KMS-11 (cell line): Measurements from ENCODE around the gene DTNBP1.

Source experiments
- H2AFZ ChIP-seq: fragments of 200-600 bp; sonication (generic); 2 replicates; pipeline ENCODE4 v1.6.1; 2016; ENCODE audit warnings: antibody characterized with exemption, mixed run types, low read depth
- H3K27ac ChIP-seq: fragments of 200-600 bp; sonication (generic); 2 replicates; pipeline ENCODE4 v1.6.1; 2016; ENCODE audit warnings: mild to moderate bottlenecking, mixed run types
- H3K27me3 ChIP-seq: fragments of 200-600 bp; sonication (generic); 2 replicates; pipeline ENCODE4 v1.6.1; 2017; ENCODE audit warnings: mild to moderate bottlenecking, low read depth, mixed run types, moderate library complexity; ENCODE audit not compliant: insufficient read depth
- H3K36me3 ChIP-seq: fragments of 200-600 bp; sonication (generic); 2 replicates; pipeline ENCODE4 v1.6.1; 2017; ENCODE audit warnings: mild to moderate bottlenecking, mixed run types; ENCODE audit not compliant: insufficient read depth
- H3K4me1 ChIP-seq: fragments of 200-600 bp; sonication (generic); 2 replicates; pipeline ENCODE4 v1.6.1; 2016; ENCODE audit warnings: mild to moderate bottlenecking, low read depth, mixed run types; ENCODE audit not compliant: poor library complexity, severe bottlenecking
- H3K4me2 ChIP-seq: fragments of 200-600 bp; sonication (generic); 2 replicates; pipeline ENCODE4 v1.7.0; 2016; ENCODE audit warnings: mild to moderate bottlenecking, mixed run types
- H3K4me3 ChIP-seq: fragments of 200-600 bp; sonication (generic); IDR thresholded peaks from 2 replicates; pipeline ENCODE4 v1.6.1; 2017; ENCODE audit warnings: low read depth, low read length, mixed read lengths; ENCODE audit not compliant: insufficient read depth
- H3K79me2 ChIP-seq: fragments of 200-600 bp; sonication (generic); 2 replicates; pipeline ENCODE4 v1.6.1; 2016; ENCODE audit warnings: low read depth, mixed run types; ENCODE audit not compliant: insufficient read depth
- H3K9ac ChIP-seq: fragments of 200-600 bp; sonication (generic); 2 replicates; pipeline ENCODE4 v1.6.1; 2016; ENCODE audit warnings: mild to moderate bottlenecking, mixed run types
- H4K20me1 ChIP-seq: fragments of 200-600 bp; sonication (generic); 2 replicates; pipeline ENCODE4 v1.6.1; 2016; ENCODE audit warnings: mild to moderate bottlenecking, mixed run types; ENCODE audit not compliant: insufficient read depth
- CTCF ChIP-seq: fragments of 200-600 bp; sonication (generic); conservative IDR thresholded peaks from 2 replicates; pipeline ENCODE4 v1.6.1; 2017; ENCODE audit warnings: low read depth, mild to moderate bottlenecking, antibody characterized with exemption, low read length, moderate library complexity, mixed read lengths

The DTNBP1 gene

GRCh38 chr6:15628499-15629131, 34.2 kb downstream of the DTNBP1 start:
- Histone ChIP-seq H3K9ac (no peak overlapping the region), H3K4me3 (no peak overlapping the region), H3K27me3 (no peaks in the 10 kb centered on the region), H3K4me1 (no peaks in the 10 kb centered on the region), H4K20me1 (no peaks in the 10 kb centered on the region), H2AFZ (no peak overlapping the region), H3K36me3 (no peaks in the 10 kb centered on the region), H3K27ac (no peak overlapping the region), H3K4me2 (no peak overlapping the region), H3K79me2 (no peaks in the 10 kb centered on the region)
- no peak for TF ChIP-seq CTCF

GRCh38 chr6:15627821-15628220, 35.0 kb downstream of the DTNBP1 start:
- Histone ChIP-seq H3K36me3 (no peaks in the 10 kb centered on the region), H3K79me2 (no peaks in the 10 kb centered on the region), H3K4me3 (no peak overlapping the region), H4K20me1 (no peaks in the 10 kb centered on the region), H3K27me3 (no peaks in the 10 kb centered on the region), H2AFZ (no peak overlapping the region), H3K27ac (no peak overlapping the region), H3K4me1 (no peaks in the 10 kb centered on the region), H3K4me2 (no peak overlapping the region), H3K9ac (no peak overlapping the region)
- no peak for TF ChIP-seq CTCF

DNA sequence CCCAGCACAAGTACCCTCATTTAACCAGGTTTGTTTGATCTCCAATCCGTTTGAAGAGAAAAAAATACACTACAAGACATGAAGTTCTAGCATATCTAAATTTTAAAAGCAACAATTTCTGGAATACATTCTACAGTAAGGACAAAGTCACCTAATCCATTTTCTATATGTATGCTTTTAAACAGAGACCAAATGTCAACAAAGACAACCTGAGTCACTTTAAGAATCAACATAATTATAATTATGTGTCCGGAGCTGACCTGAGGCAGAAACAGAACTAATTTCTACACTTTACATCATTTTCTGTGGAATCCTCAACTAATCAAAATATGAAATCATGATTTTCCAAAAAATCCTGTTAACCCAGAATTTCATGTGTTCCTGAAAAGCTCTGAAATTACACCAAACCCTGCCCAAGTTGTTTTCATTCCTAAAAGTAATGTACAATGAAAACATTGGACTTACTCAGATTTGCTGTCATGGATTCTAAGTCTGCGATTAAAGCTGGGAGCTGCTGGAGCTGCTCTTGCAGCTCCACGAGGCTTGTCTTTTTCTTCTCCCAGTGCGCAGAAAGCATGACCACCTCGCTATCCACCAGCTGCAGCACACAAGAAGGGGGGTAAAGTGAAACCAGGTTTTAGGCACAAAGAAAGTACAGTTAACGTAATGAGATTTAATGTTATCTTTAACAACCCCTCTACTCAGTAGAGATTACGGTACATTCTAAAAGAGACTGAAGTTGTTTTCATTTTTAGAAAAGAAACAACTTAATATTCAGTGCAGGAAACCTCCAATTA, 35.8 kb downstream of the DTNBP1 start:
- H3K27me3 ChIP-seq = no peaks in the 10 kb centered on the region
- H2AFZ ChIP-seq = no peak overlapping the region
- H3K79me2 ChIP-seq = no peaks in the 10 kb centered on the region
- no peaks in the 10 kb centered on the region for H3K36me3 ChIP-seq
- no peak overlapping the region for H3K27ac ChIP-seq
- H4K20me1 ChIP-seq = no peaks in the 10 kb centered on the region
- no peak overlapping the region for H3K4me2 ChIP-seq
- H3K9ac ChIP-seq = no peak overlapping the region
- H3K4me3 ChIP-seq = no peak overlapping the region
- H3K4me1 ChIP-seq = no peaks in the 10 kb centered on the region
- no peak for TF ChIP-seq CTCF

- Histone ChIP-seq H3K4me3 (no peak overlapping the region), H2AFZ (no peak overlapping the region), H3K27me3 (no peaks in the 10 kb centered on the region), H3K4me2 (no peak overlapping the region), H4K20me1 (no peaks in the 10 kb centered on the region), H3K4me1 (no peaks in the 10 kb centered on the region), H3K79me2 (no peaks in the 10 kb centered on the region), H3K9ac (no peak overlapping the region), H3K36me3 (no peaks in the 10 kb centered on the region), H3K27ac (no peak overlapping the region)
- no peak for TF ChIP-seq CTCF
Measured at GRCh38 chr6:15626160-15626559, 36.7 kb downstream of the DTNBP1 start.
